Esophagus squamous epithelium (tissue), 4 donors: ENCODE measurements around the gene CYB5B.

Experiments used
- POLR2A ChIP-seq, 4 donors: fragments of 450-650 bp; IDR thresholded peaks; one replicate each; pipeline ENCODE4 v1.6.1; 2017; ENCODE audit warnings: antibody characterized with exemption in 4 of 4, mild to moderate bottlenecking in 4 of 4, moderate library complexity in 3 of 4
- TF ChIP-seq, protein P1 (sequence below), 6 experiments: fragments of 450-650 bp in 4 of 6; fragments of 200-600 bp in 2 of 6; sonication (generic) in 2 of 6; IDR thresholded peaks; one replicate each; pipeline ENCODE4 v1.5.1; 2016 to 2019; ENCODE audit warnings: antibody characterized with exemption in 6 of 6, mild to moderate bottlenecking in 4 of 6, moderate library complexity in 4 of 6

DNA sequence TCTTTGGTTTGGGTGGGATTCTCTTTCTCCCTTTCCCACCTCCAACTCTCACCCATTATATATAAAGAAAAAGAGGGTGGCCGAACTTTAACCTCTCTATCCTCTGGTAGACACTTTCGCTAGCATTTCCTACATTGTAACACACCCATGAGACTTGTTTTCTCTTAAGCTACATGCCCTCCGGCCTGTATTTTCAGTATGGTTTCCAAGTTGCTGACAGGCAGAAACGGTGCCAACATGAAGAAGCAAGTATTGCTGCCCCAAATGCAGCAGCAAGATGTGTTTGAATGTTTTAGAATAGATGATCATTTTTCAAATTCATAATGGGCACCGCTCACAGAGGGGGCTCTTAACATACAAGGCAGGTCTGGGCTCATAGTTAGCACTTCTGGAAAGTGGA is 18.7 kb upstream of the CYB5B start:
- TF ChIP-seq POLR2A (IDR thresholded peaks at IDR 0.05), result no peak
- TF ChIP-seq, protein P1, sequence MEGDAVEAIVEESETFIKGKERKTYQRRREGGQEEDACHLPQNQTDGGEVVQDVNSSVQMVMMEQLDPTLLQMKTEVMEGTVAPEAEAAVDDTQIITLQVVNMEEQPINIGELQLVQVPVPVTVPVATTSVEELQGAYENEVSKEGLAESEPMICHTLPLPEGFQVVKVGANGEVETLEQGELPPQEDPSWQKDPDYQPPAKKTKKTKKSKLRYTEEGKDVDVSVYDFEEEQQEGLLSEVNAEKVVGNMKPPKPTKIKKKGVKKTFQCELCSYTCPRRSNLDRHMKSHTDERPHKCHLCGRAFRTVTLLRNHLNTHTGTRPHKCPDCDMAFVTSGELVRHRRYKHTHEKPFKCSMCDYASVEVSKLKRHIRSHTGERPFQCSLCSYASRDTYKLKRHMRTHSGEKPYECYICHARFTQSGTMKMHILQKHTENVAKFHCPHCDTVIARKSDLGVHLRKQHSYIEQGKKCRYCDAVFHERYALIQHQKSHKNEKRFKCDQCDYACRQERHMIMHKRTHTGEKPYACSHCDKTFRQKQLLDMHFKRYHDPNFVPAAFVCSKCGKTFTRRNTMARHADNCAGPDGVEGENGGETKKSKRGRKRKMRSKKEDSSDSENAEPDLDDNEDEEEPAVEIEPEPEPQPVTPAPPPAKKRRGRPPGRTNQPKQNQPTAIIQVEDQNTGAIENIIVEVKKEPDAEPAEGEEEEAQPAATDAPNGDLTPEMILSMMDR (IDR thresholded peaks at IDR 0.05), result no peak
